Left renal cortex interstitium (tissue), 4 donors: Measurements from ENCODE around the gene EML4. TPM values are rescaled to one million over a fixed set of nuclear protein-coding genes. Genes with fewer than 3 reads are reported as not detected.
"Not testable (repeated sequence)": the region's sequence is repeated elsewhere in the genome, so short reads cannot be mapped to it uniquely, and the experiment has no call there.

Source experiments
- DNase-seq, 4 donors: peaks; one replicate each; pipeline ENCODE4 v3.0.0-alpha.2; 2013; ENCODE audit warnings: low read depth in 4 of 4, low spot score in 2 of 4, missing footprints in 1 of 4
- polyA plus RNA-seq, 4 donors: library from polyadenylated mRNA; unstranded; fragments of 120-200 nt; gene quantifications; one replicate each; pipeline ENCODE4 v1.2.1, GENCODE V29; 2013; ENCODE audit not compliant: insufficient read length in 4 of 4

EML4 gene
- polyA plus RNA-seq, 4 donors, result 96.8 to 136 (median 111) TPM

- peak; percentile 77 to 94 (median 90) for DNase-seq
Measured at GRCh38 chr2:42369532-42370229, 200.5 kb downstream of the EML4 start.

DNA sequence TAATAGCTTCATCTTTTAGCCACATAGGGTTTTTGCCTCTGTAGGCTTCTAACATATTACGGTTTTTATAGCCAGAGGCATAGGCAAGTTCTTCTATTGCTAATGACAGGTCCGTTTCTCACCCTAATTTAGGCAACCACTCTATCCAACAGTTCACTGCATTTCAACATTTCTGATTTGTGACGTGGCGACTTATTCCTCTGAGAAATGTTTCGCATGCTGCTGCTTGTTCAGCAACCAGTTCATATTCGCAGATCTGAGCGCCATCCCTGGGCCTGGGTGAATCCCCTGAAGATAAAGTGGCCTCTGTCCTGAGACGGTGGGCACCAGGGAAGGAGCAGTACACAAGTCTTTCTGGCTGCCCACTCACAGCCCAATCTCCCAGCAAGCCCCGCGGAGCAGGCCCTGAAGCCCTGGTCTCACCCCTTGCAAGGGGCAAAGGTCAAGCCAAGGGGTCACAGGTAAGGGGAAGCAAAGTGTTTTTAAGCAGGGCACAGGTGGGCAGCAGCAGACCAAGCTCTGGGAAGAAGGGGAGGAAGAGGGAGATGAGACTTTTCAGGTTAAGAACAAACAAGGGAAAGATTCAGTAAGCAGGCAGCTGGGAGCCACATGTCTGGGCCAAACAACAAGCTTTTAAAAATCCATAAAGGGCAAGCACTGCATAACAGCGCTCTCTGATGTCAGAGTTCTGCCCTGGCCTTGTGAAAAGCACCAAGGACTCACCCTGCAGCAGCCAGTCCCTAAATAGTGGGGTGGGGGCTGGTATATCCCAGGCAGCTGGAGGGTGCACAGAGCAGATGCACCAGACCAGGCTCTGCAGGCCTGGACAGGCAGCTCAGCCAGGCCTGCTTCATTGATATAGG lies 202.7 kb downstream of the EML4 start:
- DNase-seq, result no peak

- no peak for DNase-seq
Measured at GRCh38 chr2:42372474-42373200, 203.5 kb downstream of the EML4 start.

GRCh38 chr2:42376758-42377157 lies 207.6 kb downstream of the EML4 start:
- DNase-seq, result no peak

DNA sequence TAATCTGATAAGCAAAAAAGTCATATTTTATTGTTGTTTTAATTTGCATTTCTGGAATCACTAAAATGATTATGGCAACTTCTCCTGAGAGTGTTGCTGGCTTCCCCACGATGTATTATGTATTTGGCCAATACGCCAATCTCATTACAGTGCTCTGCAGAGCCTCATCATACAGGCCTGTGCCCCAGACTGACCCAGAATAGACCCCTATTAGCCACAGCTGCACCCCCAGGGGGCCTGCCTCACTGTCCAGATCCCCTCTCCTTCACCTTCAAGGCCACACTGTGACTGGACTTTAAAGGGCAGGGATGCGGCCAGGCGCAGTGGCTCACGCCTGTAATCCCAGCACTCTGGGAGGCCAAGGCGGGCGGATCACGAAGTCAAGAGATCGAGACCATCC lies 209.3 kb downstream of the EML4 start:
- no peak for DNase-seq

DNA sequence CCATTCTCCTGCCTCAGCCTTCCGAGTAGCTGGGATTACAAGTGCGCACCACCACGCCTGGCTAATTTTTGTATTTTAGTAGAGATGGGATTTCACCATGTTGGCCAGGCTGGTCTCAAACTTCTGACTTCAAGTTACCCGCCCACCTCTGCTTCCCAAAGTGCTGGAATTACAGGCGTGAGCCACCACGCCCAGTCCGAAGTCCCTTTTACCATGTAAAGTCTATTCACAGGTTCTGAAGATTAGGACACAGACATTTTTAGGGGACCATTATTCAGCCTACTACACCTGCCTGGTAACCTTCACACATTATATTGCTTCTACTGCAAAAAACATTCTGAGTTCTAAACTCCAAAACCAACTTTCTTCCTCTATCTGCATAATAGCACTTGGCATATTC lies 210.9 kb downstream of the EML4 start:
- DNase-seq, result not testable (repeated sequence)

- no peak for DNase-seq
Measured at GRCh38 chr2:42382144-42382543, 213.0 kb downstream of the EML4 start.

Other genes starting within 250 kb of the EML4 start
- gene PKDCC, start 121.3 kb upstream of the EML4 start, polyA plus RNA-seq, result 100 to 1,000 TPM; 337 to 427 (median 394) TPM
- 100 to 1,000 TPM; 154 to 221 (median 184) TPM for gene COX7A2L, start 191.9 kb downstream of the EML4 start, polyA plus RNA-seq